SH-SY5Y (cell line): Measurements from ENCODE around the gene PDGFD.

Experiments
- GATA2 ChIP-seq: IDR thresholded peaks from 2 replicates; pipeline ENCODE4 v1.6.1; 2011; ENCODE audit warnings: mild to moderate bottlenecking, low read depth, low read length
- GATA3 ChIP-seq: IDR thresholded peaks from 2 replicates; pipeline ENCODE4 v1.6.1; 2011; ENCODE audit warnings: low read depth, mild to moderate bottlenecking, low read length, moderate library complexity

Gene PDGFD

GRCh38 chr11:104152941-104153505 is 10.9 kb downstream of the PDGFD start:
- TF ChIP-seq GATA3 (no peak), GATA2 (no peak)

GRCh38 chr11:104151404-104152204 is 12.3 kb downstream of the PDGFD start:
- no peak for TF ChIP-seq GATA2
- TF ChIP-seq GATA3, result no peak

- TF ChIP-seq GATA3, result no peak
- no peak for TF ChIP-seq GATA2
These were observed 15.2 kb downstream of the PDGFD start for GRCh38 chr11:104148706-104149105.

GRCh38 chr11:104148074-104148473 is 15.9 kb downstream of the PDGFD start:
- TF ChIP-seq GATA3, result no peak
- TF ChIP-seq GATA2, result no peak

GRCh38 chr11:104146943-104147342 is 17.0 kb downstream of the PDGFD start:
- no peak for TF ChIP-seq GATA2
- TF ChIP-seq GATA3, result no peak

- peak; percentile 33; the same call in 1 of the 2 replicates for TF ChIP-seq GATA2
- 0 out of 2 replicates have a peak, but pooled peaks have one; percentile 27 for TF ChIP-seq GATA3
These were observed 17.5 kb downstream of the PDGFD start for GRCh38 chr11:104146421-104146820.

- TF ChIP-seq GATA2 (no peak), GATA3 (no peak)
These were observed 18.9 kb downstream of the PDGFD start for GRCh38 chr11:104145062-104145461.

GRCh38 chr11:104142698-104143097 is 21.2 kb downstream of the PDGFD start:
- no peak for TF ChIP-seq GATA2
- no peak for TF ChIP-seq GATA3

- TF ChIP-seq GATA3, result no peak
- TF ChIP-seq GATA2, result no peak
These were observed 27.1 kb downstream of the PDGFD start for GRCh38 chr11:104136861-104137260.

- TF ChIP-seq GATA3 (no peak), GATA2 (no peak)
These were observed 29.2 kb downstream of the PDGFD start for GRCh38 chr11:104134745-104135144.

GRCh38 chr11:104130161-104130560 is 33.8 kb downstream of the PDGFD start:
- TF ChIP-seq GATA3 (no peak), GATA2 (no peak)

- TF ChIP-seq GATA2, result no peak
These were observed 34.8 kb downstream of the PDGFD start for GRCh38 chr11:104129145-104129544.

- TF ChIP-seq GATA2 (no peak), GATA3 (no peak)
These were observed 36.1 kb downstream of the PDGFD start for GRCh38 chr11:104127828-104128227.

GRCh38 chr11:104126464-104126863 is 37.5 kb downstream of the PDGFD start:
- no peak for TF ChIP-seq GATA3

- no peak for TF ChIP-seq GATA2
- no peak for TF ChIP-seq GATA3
These were observed 39.0 kb downstream of the PDGFD start for GRCh38 chr11:104124979-104125378.
